Measurements from ENCODE around the gene TNRC6A. TPM values are rescaled to one million over a fixed set of nuclear protein-coding genes. Genes with fewer than 3 reads are reported as not detected.

TNRC6A gene
- total and polyA plus RNA-seq, 9 of the 15 experiments (the other 6 are each of a cell fraction or from before 2014, with no cell fraction given): 3.4 to 32.1 (median 26.6) TPM

GRCh38 chr16:24754543-24754942 lies 25.1 kb downstream of the TNRC6A start:
- H3K9me1 ChIP-seq (ENCODE audit: control insufficient read depth, insufficient read depth, low read length): no peaks in the 10 kb centered on the region
- no peak overlapping the region for H3K4me2 ChIP-seq (ENCODE audit: insufficient read depth, low read length)
- no peak overlapping the region for H3K4me3 ChIP-seq
- BruUV-seq (replicated peaks): no TSS peak
- peaks cover 87% of the 10 kb centered on the region for H3K79me2 ChIP-seq (ENCODE audit: control insufficient read depth, insufficient read depth, low read length)
- peaks cover 26% of the 10 kb centered on the region for H3K36me3 ChIP-seq (ENCODE audit: control insufficient read depth, insufficient read depth, low read length)
- H3K4me1 ChIP-seq (replicated peaks in 1 of 2; ENCODE audit: control insufficient read depth in 2 of 2, insufficient read depth in 2 of 2, low read length in 2 of 2): peaks cover 0 to 7% of the 10 kb centered on the region in 2 experiments; a peak in 3 of 5 replicates
- intact Hi-C loops (cut with micrococcal nuclease): no loop called here
- H3K27me3 ChIP-seq (ENCODE audit: control insufficient read depth in 2 of 2, insufficient read depth in 2 of 2, low read length in 2 of 2): no peaks in the 10 kb centered on the region
- 96% methylated on average over 2 of the region's 2 CpGs for WGBS (ENCODE audit: insufficient coverage, low coverage, missing lambda C conversion rate)
- H3K9me3 ChIP-seq (replicated peaks; ENCODE audit: control insufficient read depth, insufficient read depth, low read depth, low read length): no peaks in the 10 kb centered on the region
- DNase-seq (ENCODE audit: extremely low read depth in 1 of 4, low spot score in 3 of 4) (no peak), ATAC-seq (no peak), FAIRE-seq (no peak)
- no peak overlapping the region for H3K27ac ChIP-seq (ENCODE audit: extremely low read depth, low read depth, low read length)
- POLR2A ChIA-PET: interaction anchor here (1.4 to 1.6 kb wide), 2 partner anchors 10 to 14 kb away, joined by 4 to 5 read pairs; no protein-coding TSS in a partner anchor
- no peak overlapping the region for H3K9ac ChIP-seq (ENCODE audit: insufficient read depth in 1 of 2, low read depth in 2 of 2, low read length in 2 of 2)
- in situ Hi-C loops (cut with MboI): no loop called here
- H4K20me1 ChIP-seq (replicated peaks; ENCODE audit: control insufficient read depth, insufficient read depth, low read length): peaks cover 6% of the 10 kb centered on the region; the same call in 1 of the 2 replicates
- CTCF ChIA-PET (ENCODE audit: low intra/inter-chr PET ratio): no interaction called here
- no peak overlapping the region for H2AFZ ChIP-seq (ENCODE audit: low read depth, low read length)
- TF ChIP-seq MAX (CRISPR knock-in tag; IDR thresholded peaks at IDR 0.05): no peak
- no peak for TF ChIP-seq FOXA1 (IDR thresholded peaks at IDR 0.05; ENCODE audit: borderline replicate concordance)
- TF ChIP-seq TSC22D4 (tag; IDR thresholded peaks at IDR 0.05): no peak
- no peak for TF ChIP-seq CREB3 (tag; conservative IDR thresholded peaks at IDR 0.05; ENCODE audit: low read depth)
- TF ChIP-seq TAF1 (IDR thresholded peaks at IDR 0.05; ENCODE audit: control insufficient read depth, extremely low read depth, insufficient read depth, low read length, severe bottlenecking): no peak
- no peak for TF ChIP-seq PCBP2 (IDR thresholded peaks at IDR 0.05; ENCODE audit: low read depth, low read length, poor library complexity, severe bottlenecking)
- TF ChIP-seq ZNF175 (CRISPR knock-in tag; IDR thresholded peaks at IDR 0.05; ENCODE audit: low read depth): no peak
- TF ChIP-seq ZNF507 (tag; conservative IDR thresholded peaks at IDR 0.05): no peak
- no peak for TF ChIP-seq ZNF212 (CRISPR knock-in tag; IDR thresholded peaks at IDR 0.05)
- TF ChIP-seq NR2C1 (IDR thresholded peaks at IDR 0.05): no peak
- no peak for TF ChIP-seq NR2C1 (tag; IDR thresholded peaks at IDR 0.05)
- no peak for TF ChIP-seq HOMEZ (CRISPR knock-in tag; IDR thresholded peaks at IDR 0.05)
- no peak for TF ChIP-seq POLR3A (IDR thresholded peaks at IDR 0.05; ENCODE audit: borderline replicate concordance, extremely low read depth, insufficient read depth, insufficient read length)
- no peak for TF ChIP-seq E2F6 (IDR thresholded peaks at IDR 0.05; ENCODE audit: borderline replicate concordance in 1 of 2, extremely low read depth in 1 of 2, insufficient read depth in 1 of 2, insufficient read length in 1 of 2, low read depth in 1 of 2, low read length in 1 of 2, poor library complexity in 1 of 2, severe bottlenecking in 1 of 2)
- no peak for TF ChIP-seq MAFG (tag; conservative IDR thresholded peaks at IDR 0.05)
- TF ChIP-seq SNAPC5 (CRISPR knock-in tag; IDR thresholded peaks at IDR 0.05): no peak
- no peak for TF ChIP-seq MAFK (IDR thresholded peaks at IDR 0.05; ENCODE audit: low read length)
- no peak for TF ChIP-seq PML (IDR thresholded peaks at IDR 0.05; ENCODE audit: low read length)
- TF ChIP-seq ZNF511 (CRISPR knock-in tag; IDR thresholded peaks at IDR 0.05): no peak
